RWPE1 (cell line): ENCODE measurements around the gene GSTT2B.
"Not testable (repeated sequence)": the region's sequence is repeated elsewhere in the genome, so short reads cannot be mapped to it uniquely, and the experiment has no call there.

Source experiments
- CTCF ChIA-PET: fragments of 350-600 bp; sonication (Branson Sonifier 250); formaldehyde crosslinking; extraction: SDS; loops from one replicate; lab custom pipeline; 2021; lab: Yijun Ruan, JAX
- POLR2A ChIA-PET: fragments of 400-600 bp; formaldehyde crosslinking; extraction: SDS; loops from one replicate; lab custom pipeline; 2020; ENCODE audit warnings: antibody characterized with exemption; ENCODE audit not compliant: low non-redundant PET; lab: Yijun Ruan, JAX
- DNase-seq: peaks from one replicate; pipeline ENCODE4 v3.0.0; 2012; ENCODE audit warnings: low spot score
- H3K27ac ChIP-seq: fragments of 450-650 bp; 2 replicates; pipeline ENCODE4 v1.5.1; 2017
- TF ChIP-seq, protein P1 (sequence below): fragments of 450-650 bp; conservative IDR thresholded peaks from 2 replicates; pipeline ENCODE4 v1.5.1; 2017; ENCODE audit warnings: low read depth, mild to moderate bottlenecking

GSTT2B gene

DNA sequence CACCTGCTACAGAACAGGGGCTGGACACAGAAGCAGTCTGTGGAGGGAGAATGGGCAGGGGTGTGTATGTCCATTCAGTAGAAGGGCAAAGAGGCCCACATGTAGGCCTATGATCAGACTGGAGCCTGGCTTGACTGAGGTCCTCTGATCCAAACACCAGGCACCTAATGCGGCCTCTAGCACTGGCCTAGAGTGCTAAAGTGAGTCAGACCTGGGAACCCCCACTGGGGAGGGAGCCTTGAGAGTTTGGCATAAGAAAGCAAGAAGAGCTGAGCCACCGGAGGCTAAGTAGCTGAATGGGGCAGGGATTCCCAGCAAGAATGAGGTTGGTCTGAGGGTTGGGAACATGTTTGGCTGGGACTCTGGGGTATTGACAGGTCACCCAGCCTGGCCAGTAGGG lies 9.6 kb downstream of the GSTT2B start:
- DNase-seq, result not testable (repeated sequence)

DNA sequence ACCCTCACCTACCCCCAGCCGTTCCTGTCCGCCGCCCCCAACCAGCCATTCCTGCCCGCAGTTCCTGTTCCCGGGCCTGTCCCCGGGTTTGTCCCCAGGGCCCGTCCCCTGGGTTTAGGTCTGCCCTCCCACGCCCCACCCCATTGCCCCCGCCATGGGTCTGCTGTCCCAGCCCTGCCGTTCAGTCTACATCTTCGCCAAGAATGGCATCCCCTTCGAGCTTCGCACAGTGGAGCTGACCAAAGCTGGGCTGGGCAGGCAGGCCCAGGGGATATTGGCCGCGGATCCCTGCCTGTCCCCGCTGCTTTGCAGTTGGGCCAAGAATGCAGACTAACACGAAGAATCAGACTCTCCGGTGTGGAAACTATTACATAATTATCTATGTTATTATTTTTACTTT lies 11.2 kb downstream of the GSTT2B start:
- CTCF ChIA-PET, POLR2A ChIA-PET, H3K27ac ChIP-seq, DNase-seq: not testable (repeated sequence)

More for the DNA sequence above, 9.6 kb downstream of the GSTT2B start:
- H3K27ac ChIP-seq, POLR2A ChIA-PET, CTCF ChIA-PET: not testable (repeated sequence)

DNA sequence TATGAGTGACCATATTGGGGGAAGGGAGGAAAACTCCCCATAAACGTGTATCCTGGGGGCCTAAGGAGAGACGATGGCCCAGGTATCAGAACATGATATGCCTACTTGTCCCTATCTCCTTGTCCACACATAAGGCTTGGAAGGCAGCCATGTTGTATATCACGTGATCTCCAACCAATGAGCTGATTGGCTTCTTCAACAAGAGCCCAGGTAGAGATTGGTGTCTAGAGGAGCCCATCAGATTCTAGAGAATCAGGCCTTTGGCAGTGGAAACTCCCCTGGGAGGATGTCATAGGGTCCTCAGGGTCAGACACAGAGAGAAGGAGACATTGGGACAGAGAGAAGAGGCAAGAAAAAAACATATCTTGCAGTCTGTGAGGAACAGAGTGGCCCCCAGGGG lies 13.6 kb downstream of the GSTT2B start:
- DNase-seq, POLR2A ChIA-PET, H3K27ac ChIP-seq, CTCF ChIA-PET: not testable (repeated sequence)

DNA sequence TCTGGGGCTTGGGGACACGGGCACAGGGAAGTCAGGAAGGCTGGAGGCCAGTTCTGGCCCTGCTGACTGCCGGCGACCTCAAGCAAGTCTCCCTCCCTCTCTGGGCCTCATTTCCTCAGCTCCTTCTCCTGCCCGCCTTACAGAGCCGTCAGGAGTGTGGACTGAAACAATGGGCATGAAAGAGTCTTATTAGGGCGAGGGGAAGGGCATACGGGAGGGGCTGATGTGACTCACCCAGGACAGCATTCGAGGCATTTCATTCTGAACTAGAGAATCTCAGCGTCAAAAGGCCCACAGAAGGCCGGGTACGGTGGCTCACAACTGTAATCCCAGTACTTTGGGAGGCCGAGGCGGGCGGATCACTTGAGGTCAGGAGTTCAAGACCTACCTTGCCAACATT lies 20.8 kb downstream of the GSTT2B start:
- CTCF ChIA-PET, POLR2A ChIA-PET, H3K27ac ChIP-seq, DNase-seq: not testable (repeated sequence)

DNA sequence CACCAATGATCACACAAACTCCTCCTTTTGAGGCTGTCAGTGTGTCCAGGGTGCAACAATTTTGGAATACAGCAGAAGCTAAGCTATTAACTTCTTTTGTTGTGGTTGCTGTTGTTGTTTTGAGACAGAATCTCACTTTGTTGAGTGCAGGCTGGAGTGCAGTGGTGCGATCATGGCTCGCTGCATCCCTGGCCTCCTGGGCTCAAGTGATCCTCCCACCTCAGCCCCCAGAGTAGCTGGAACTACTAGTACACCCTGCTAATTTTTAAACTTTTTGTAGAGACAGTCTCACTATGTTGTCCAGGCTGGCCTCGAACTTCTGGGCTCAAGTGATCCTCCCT lies 22.0 kb downstream of the GSTT2B start:
- CTCF ChIA-PET, result no interaction called here
- POLR2A ChIA-PET, result no interaction called here
- no peak overlapping the region for H3K27ac ChIP-seq
- TF ChIP-seq, protein P1, sequence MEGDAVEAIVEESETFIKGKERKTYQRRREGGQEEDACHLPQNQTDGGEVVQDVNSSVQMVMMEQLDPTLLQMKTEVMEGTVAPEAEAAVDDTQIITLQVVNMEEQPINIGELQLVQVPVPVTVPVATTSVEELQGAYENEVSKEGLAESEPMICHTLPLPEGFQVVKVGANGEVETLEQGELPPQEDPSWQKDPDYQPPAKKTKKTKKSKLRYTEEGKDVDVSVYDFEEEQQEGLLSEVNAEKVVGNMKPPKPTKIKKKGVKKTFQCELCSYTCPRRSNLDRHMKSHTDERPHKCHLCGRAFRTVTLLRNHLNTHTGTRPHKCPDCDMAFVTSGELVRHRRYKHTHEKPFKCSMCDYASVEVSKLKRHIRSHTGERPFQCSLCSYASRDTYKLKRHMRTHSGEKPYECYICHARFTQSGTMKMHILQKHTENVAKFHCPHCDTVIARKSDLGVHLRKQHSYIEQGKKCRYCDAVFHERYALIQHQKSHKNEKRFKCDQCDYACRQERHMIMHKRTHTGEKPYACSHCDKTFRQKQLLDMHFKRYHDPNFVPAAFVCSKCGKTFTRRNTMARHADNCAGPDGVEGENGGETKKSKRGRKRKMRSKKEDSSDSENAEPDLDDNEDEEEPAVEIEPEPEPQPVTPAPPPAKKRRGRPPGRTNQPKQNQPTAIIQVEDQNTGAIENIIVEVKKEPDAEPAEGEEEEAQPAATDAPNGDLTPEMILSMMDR, result no peak
- no peak for DNase-seq

DNA sequence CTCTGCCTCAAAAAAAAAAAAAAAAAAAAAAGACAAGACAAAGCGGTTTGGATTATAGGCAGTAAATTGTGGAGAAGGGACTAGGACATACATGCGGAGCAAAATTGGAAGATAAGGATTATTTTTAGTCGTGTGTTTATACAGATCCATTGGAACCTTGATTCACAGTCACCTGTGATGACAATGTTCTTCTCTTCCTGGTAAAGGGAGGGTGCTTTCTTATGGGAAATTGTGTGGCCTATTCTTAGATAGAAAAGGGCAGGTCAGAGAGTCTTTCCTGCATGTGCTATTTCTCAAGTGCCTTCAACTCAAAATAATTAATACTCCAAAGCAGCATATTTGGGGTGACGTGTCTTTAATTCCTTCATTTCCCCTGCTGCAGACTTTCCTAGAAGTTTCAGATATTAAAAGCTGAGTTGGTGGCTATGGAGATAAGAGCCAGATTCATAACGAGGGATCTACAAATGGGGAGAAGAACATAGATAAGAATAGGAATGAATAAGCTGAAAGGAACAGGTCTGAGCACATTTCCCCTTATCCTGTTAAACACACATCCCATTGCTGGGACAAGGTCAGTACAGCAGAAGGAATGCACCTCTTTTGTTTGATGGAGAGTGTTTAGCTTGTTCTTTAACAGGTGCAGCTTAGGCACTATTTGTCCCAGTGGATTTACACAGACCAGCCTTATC lies 22.5 kb downstream of the GSTT2B start:
- ChIA-PET CTCF (no interaction called here), POLR2A (no interaction called here)
- TF ChIP-seq, protein P1, result no peak

DNA sequence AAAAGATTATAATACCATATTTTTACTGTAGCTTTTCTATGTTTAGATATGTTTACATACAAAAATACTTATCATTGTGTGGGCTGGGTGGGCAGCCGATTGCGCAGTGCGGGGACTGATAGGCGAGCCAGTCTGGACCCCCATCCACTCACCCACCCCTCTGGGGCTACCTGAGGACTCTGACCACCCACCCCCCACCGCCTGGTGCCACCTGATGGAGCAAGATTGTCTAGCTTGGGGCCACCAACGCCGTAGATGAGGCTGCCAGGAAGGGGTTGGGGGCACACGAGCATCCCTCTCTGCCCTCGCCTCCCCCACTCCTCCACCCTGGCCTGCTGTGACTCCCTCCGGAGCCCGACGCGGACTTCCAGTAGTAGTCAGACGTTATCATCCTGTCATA lies 34.4 kb downstream of the GSTT2B start:
- H3K27ac ChIP-seq, result no peak overlapping the region
- ChIA-PET CTCF (no interaction called here), POLR2A (no interaction called here)
- no peak for DNase-seq
- TF ChIP-seq, protein P1, result no peak

More for the DNA sequence above, 22.5 kb downstream of the GSTT2B start:
- no peak for DNase-seq
- no peak overlapping the region for H3K27ac ChIP-seq

DNA sequence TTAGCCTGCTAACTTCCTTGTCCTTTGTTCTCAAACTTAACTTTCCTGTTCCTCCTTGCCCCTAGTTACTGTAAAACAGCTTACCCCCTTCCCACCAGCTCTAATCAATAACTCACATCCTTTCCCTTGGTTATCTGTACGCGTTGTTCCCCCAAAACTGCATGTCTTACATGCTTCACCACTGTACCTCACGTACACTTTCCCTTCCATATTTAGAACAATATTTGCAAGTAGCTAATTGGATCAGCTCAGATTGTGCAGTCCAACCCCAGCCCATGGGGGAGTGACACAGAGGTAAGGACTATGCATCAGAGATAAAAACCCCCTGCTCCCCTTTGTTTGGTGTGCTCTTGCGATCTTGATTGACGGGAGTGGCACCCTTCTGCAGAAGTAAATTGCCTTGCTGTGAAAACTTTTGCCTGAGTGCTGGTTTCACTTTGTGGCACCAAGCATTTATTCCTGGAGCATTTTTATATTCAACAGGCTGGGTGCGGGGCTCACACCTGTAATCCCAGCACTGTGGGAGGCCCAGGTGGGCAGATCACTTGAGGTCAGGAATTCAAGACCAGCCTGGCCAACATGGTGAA lies 35.9 kb downstream of the GSTT2B start:
- TF ChIP-seq, protein P1, result no peak
- DNase-seq, result no peak
- no peak overlapping the region for H3K27ac ChIP-seq
- ChIA-PET CTCF (no interaction called here), POLR2A (no interaction called here)
